AG09319 (cell line): ENCODE measurements around the gene SLC6A1.

Experiments used
- DNase-seq: peaks from one replicate; pipeline ENCODE4 v3.0.0-alpha.2; 2010; ENCODE audit warnings: low read depth; ENCODE audit errors: extremely low read depth
- TF ChIP-seq, protein P1 (sequence below): IDR thresholded peaks from 2 replicates; pipeline ENCODE4 v1.5.1; 2011; ENCODE audit warnings: low read depth, mild to moderate bottlenecking, inconsistent platforms, low read length, moderate library complexity

SLC6A1 gene

DNA sequence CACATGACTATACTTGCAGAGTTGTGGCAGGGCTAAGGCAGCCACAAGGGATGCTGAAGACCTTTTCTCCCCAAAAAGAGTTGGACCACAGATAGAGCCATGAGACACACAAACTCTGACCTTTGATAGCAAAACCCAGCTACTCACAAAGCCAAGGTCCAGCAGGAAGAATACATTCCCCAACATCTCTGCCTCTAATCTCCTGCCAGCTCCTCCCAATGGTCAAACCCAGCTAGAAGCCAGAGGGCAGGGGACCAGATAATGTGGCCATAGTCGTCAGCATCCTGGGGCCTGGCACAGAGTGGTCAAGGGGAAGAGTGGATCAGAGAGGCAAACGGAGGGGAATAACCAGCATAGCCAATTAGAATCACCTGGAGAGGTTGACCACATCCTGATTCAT is 28.2 kb downstream of the SLC6A1 start:
- TF ChIP-seq, protein P1, sequence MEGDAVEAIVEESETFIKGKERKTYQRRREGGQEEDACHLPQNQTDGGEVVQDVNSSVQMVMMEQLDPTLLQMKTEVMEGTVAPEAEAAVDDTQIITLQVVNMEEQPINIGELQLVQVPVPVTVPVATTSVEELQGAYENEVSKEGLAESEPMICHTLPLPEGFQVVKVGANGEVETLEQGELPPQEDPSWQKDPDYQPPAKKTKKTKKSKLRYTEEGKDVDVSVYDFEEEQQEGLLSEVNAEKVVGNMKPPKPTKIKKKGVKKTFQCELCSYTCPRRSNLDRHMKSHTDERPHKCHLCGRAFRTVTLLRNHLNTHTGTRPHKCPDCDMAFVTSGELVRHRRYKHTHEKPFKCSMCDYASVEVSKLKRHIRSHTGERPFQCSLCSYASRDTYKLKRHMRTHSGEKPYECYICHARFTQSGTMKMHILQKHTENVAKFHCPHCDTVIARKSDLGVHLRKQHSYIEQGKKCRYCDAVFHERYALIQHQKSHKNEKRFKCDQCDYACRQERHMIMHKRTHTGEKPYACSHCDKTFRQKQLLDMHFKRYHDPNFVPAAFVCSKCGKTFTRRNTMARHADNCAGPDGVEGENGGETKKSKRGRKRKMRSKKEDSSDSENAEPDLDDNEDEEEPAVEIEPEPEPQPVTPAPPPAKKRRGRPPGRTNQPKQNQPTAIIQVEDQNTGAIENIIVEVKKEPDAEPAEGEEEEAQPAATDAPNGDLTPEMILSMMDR, result no peak
- no peak for DNase-seq

DNA sequence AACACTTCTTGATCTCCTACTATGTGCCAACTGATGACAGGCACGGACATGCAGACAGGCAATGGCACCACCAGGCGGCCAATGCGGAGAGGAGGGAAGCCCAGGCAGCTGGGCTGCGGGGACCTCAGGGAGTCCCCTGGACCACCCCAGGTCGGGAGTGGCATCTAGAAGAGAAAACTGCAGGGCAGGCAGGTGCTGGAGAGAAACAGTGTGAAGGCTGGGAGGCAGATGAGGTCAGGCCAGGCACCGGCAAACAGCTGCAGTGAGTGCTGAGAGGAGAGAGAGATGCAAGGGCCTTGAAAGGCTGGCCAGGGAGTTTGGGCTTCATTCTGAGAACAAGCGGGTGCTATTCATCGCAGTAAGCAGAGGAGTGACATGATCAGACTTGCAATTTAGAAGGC is 29.1 kb downstream of the SLC6A1 start:
- TF ChIP-seq, protein P1, result no peak
- DNase-seq, result no peak

DNA sequence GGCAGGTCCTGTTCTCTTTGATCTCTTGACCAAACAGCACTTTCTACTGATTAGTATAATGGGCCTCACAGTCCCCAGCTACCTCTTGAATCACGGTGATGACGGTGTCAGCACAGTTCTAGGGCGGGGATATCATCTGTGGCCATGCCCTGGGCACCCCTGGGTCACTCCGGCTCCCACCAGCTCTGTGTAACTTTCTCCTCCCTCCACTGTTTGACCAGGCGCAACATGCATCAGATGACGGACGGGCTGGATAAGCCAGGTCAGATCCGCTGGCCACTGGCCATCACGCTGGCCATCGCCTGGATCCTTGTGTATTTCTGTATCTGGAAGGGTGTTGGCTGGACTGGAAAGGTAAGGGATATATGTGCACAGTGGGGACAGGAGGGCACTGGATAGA is 29.6 kb downstream of the SLC6A1 start:
- DNase-seq, result no peak
- TF ChIP-seq, protein P1, result no peak

DNA sequence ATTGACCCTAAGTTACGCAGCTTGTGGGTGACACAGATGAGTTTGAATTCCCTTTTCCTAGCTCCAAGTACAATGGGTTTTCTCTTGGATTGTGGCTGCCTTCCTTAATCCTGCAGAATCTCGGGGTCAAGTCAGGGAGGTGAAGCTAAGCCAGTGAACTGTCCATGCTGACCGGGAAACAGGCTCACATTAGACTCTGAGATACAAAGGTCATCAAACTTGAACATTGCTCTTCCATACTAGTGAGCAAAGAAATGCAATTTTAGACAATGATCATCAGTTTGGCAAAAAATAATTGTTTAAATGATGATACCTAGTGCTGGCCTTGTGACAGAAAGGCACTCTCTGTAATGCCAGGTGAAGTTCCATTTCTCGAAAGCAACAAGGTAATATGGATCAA is 31.6 kb downstream of the SLC6A1 start:
- DNase-seq, result no peak
- TF ChIP-seq, protein P1, result no peak

DNA sequence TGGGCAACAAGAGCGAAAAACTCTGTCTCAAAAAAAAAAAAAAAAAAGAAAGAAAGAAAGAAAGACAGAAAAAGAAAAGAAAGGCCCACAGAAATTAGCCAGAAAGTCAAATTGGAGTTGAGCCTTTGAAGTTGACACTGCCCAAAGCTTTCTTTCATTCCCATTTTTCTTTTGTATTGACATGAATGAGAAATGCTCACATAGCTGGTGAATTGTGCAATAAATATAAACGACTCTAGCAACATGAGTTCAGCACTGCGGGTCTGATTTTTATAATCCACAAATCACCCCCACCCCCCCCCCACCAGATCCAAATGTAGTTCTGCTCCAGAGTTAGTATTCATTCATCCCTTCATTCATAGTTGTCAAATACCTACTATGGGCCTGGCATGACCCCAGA is 37.4 kb downstream of the SLC6A1 start:
- DNase-seq, result no peak
- TF ChIP-seq, protein P1, result no peak

DNA sequence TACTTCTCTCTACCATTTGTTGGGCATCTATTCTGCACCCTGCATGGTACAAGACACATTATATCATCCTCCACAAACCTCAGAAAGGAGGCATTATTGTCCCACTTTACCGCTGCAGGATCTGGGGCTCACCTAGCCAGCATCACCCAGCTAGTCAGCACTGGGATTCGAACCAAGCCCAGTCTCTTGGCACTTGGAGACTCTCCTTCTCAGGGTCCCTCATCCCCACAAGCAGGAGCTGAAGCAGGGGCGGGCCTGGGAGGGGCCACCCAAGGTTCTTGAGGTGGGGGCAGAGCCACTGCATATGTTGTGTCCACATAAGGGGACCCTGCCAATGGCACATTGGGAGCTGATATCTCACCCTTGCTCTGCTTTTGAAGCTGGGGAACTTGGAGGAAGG is 41.3 kb downstream of the SLC6A1 start:
- TF ChIP-seq, protein P1, result no peak
- no peak for DNase-seq

DNA sequence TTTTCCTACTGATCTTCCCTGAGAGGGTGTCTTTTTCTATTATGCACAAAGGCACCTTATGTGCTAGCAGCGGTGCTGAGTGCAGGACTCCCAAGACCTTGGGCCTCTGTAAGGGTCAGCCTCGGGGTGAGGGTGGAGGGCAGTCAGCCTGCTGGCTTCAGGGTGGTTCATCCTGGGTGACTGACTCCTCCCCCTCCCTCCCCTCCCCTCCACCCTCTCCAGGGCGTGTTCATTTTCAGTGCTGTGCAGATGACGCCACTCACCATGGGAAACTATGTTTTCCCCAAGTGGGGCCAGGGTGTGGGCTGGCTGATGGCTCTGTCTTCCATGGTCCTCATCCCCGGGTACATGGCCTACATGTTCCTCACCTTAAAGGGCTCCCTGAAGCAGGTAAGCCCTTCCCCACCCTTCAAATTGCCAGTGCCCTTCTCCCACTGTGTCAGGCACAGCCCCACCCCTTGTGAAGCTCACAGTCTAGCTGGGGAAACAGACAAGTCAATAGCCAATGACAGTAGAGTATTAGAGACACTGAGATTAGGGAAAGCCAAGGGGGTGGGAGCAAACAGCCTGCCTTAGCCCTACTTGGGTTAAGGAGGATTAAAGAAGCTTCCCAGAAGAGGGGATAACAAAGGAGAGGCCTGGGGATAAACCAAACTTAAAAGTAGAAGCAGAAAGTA is 41.9 kb downstream of the SLC6A1 start:
- no peak for DNase-seq
- TF ChIP-seq, protein P1, result no peak
